ENCODE measurements around the gene TSPO.

Gene TSPO

GRCh38 chr22:43203471-43203981, 52.2 kb downstream of the TSPO start:
- DNase-seq = no peak

GRCh38 chr22:43205261-43205691, 53.9 kb downstream of the TSPO start:
- no peak for DNase-seq

GRCh38 chr22:43205748-43206508, 54.6 kb downstream of the TSPO start:
- no peak for DNase-seq

- DNase-seq = no peak
Observed at GRCh38 chr22:43206509-43207161, 55.3 kb downstream of the TSPO start.

- no peak for DNase-seq
Observed at GRCh38 chr22:43207386-43207785, 56.0 kb downstream of the TSPO start.

GRCh38 chr22:43207849-43208702, 56.7 kb downstream of the TSPO start:
- no peak for DNase-seq

- DNase-seq = no peak
Observed at GRCh38 chr22:43208703-43209522, 57.6 kb downstream of the TSPO start.

GRCh38 chr22:43209523-43209890, 58.1 kb downstream of the TSPO start:
- no peak for DNase-seq

GRCh38 chr22:43209971-43210370, 58.6 kb downstream of the TSPO start:
- DNase-seq = no peak

- DNase-seq = no peak
Observed at GRCh38 chr22:43210631-43211515, 59.5 kb downstream of the TSPO start.

- DNase-seq = no peak
Observed at GRCh38 chr22:43211941-43212433, 60.6 kb downstream of the TSPO start.

GRCh38 chr22:43212434-43212952, 61.1 kb downstream of the TSPO start:
- no peak for DNase-seq

Measured in activated naive CD4-positive, alpha-beta T cell (primary cell).